MCF 10A (cell line): ENCODE data around the gene SRC. TPM values are rescaled to one million over a fixed set of nuclear protein-coding genes. Genes with fewer than 3 reads are reported as not detected.
A peak's percentile ranks its signal among the peaks of the same experiment; 100 is the strongest.

Experiments
- BruUV-seq: library from RNA; stranded (reverse); fragments of 400-500 nt; replicated peaks from 2 replicates; lab custom pipeline; 2021; lab: Mats Ljungman, UMichigan
- CTCF ChIA-PET: fragments of 300-600 bp; sonication (Branson Sonifier 250); formaldehyde crosslinking; extraction: SDS; loops from one replicate; lab custom pipeline; 2021; ENCODE audit warnings: antibody characterized with exemption, inconsistent platforms; lab: Yijun Ruan, JAX
- POLR2A ChIA-PET: fragments of 300-600, 350-650 bp; sonication (Branson Sonifier 250); formaldehyde crosslinking; extraction: SDS; loops from one replicate; lab custom pipeline; 2020; ENCODE audit warnings: antibody characterized with exemption, inconsistent platforms; lab: Yijun Ruan, JAX
- DNase-seq: peaks from one replicate; pipeline ENCODE4 v3.0.0-alpha.2; 2018; ENCODE audit not compliant: unreplicated experiment
- H3K27ac Mint-ChIP-seq: one replicate; pipeline ENCODE4 v1.8.0; 2022; ENCODE audit warnings: mild to moderate bottlenecking, low read depth, mixed read lengths; ENCODE audit not compliant: unreplicated experiment
- H3K27me3 Mint-ChIP-seq: one replicate; pipeline ENCODE4 v1.8.0; 2022; ENCODE audit warnings: mixed read lengths; ENCODE audit not compliant: insufficient read depth, unreplicated experiment
- H3K36me3 Mint-ChIP-seq: one replicate; pipeline ENCODE4 v1.8.0; 2022; ENCODE audit warnings: mild to moderate bottlenecking, moderate library complexity, mixed read lengths; ENCODE audit not compliant: insufficient read depth, unreplicated experiment
- H3K4me1 Mint-ChIP-seq: one replicate; pipeline ENCODE4 v1.8.0; 2022; ENCODE audit warnings: mixed read lengths; ENCODE audit not compliant: insufficient read depth, unreplicated experiment
- H3K4me3 Mint-ChIP-seq: one replicate; pipeline ENCODE4 v1.8.0; 2022; ENCODE audit warnings: mild to moderate bottlenecking, moderate library complexity, mixed read lengths; ENCODE audit not compliant: unreplicated experiment
- H3K9me3 Mint-ChIP-seq: one replicate; pipeline ENCODE4 v1.8.0; 2022; ENCODE audit warnings: mixed read lengths; ENCODE audit not compliant: unreplicated experiment
- CTCF ChIP-seq: fragments of 200-600 bp; IDR thresholded peaks from one replicate; pipeline ENCODE4 v1.8.0; 2022; ENCODE audit warnings: antibody characterized with exemption, mild to moderate bottlenecking; ENCODE audit not compliant: unreplicated experiment
- intact Hi-C: fragments of 100-400 bp; cut with micrococcal nuclease; formaldehyde crosslinking; loops from 2 replicates; pipeline ENCODE4 v1.14.1; 2022
- total RNA-seq: library from RNA; stranded (reverse); gene quantifications from 2 replicates; pipeline ENCODE4 v1.2.3, GENCODE V29; 2022

Gene SRC
- total RNA-seq, 1 experiment from 2014 or later: 28.1 TPM

GRCh38 chr20:37331060-37331857, 14.7 kb upstream of the SRC start:
- DNase-seq: no peak
- Mint-ChIP-seq H3K4me1 (peaks cover 17% of the 10 kb centered on the region), H3K9me3 (no peaks in the 10 kb centered on the region), H3K27ac (peak overlapping the region; percentile 95), H3K36me3 (no peaks in the 10 kb centered on the region), H3K4me3 (no peak overlapping the region), H3K27me3 (no peaks in the 10 kb centered on the region)
- BruUV-seq: no TSS peak
- POLR2A ChIA-PET: interaction anchor here (0.7 to 3.6 kb wide), 10 partner anchors 9 to 196 kb away, joined by 3 to 30 read pairs (median 8); partner anchors contain the start of genes BLCAP, MANBAL and SRC
- CTCF ChIA-PET: interaction anchor here (0.5 to 1.8 kb wide), 13 partner anchors 9 to 727 kb away, joined by 3 to 8 read pairs (median 4); no protein-coding TSS in a partner anchor
- no peak for TF ChIP-seq CTCF
- intact Hi-C loops: no loop called here

- peaks cover 17% of the 10 kb centered on the region for H3K4me1 Mint-ChIP-seq
- no peaks in the 10 kb centered on the region for H3K9me3 Mint-ChIP-seq
- no peaks in the 10 kb centered on the region for H3K27me3 Mint-ChIP-seq
- ChIA-PET POLR2A (interaction anchor here (1.0 to 3.6 kb wide), 7 partner anchors 10 to 45 kb away, joined by 3 to 30 read pairs (median 13); partner anchors contain the start of genes MANBAL and SRC), CTCF (interaction anchor here (0.5 to 1.8 kb wide), 2 partner anchors 20 to 52 kb away, joined by 3 to 8 read pairs; no protein-coding TSS in a partner anchor)
- H3K36me3 Mint-ChIP-seq: no peaks in the 10 kb centered on the region
- no peak for TF ChIP-seq CTCF
- intact Hi-C loops: no loop called here
- no peak overlapping the region for H3K4me3 Mint-ChIP-seq
- no TSS peak for BruUV-seq
- H3K27ac Mint-ChIP-seq: no peak overlapping the region
- no peak for DNase-seq
Measured at GRCh38 chr20:37333130-37333847, 12.7 kb upstream of the SRC start.

GRCh38 chr20:37333848-37334318, 12.1 kb upstream of the SRC start:
- CTCF ChIA-PET: no interaction called here

More at GRCh38 chr20:37333848-37334318, 12.1 kb upstream of the SRC start:
- no TSS peak for BruUV-seq
- intact Hi-C loops: no loop called here
- Mint-ChIP-seq H3K27ac (no peak overlapping the region), H3K36me3 (no peaks in the 10 kb centered on the region), H3K9me3 (no peaks in the 10 kb centered on the region), H3K4me1 (peaks cover 17% of the 10 kb centered on the region), H3K27me3 (no peaks in the 10 kb centered on the region), H3K4me3 (no peak overlapping the region)
- POLR2A ChIA-PET: interaction anchor here (3.6 kb wide), 1 partner anchor 12 kb away, joined by 30 read pairs; the partner anchor contains the start of gene SRC
- TF ChIP-seq CTCF: no peak
- no peak for DNase-seq
